ENCODE measurements around the gene ERRFI1.
A peak's percentile ranks its signal among the peaks of the same experiment; 100 is the strongest.

Gene ERRFI1

DNA sequence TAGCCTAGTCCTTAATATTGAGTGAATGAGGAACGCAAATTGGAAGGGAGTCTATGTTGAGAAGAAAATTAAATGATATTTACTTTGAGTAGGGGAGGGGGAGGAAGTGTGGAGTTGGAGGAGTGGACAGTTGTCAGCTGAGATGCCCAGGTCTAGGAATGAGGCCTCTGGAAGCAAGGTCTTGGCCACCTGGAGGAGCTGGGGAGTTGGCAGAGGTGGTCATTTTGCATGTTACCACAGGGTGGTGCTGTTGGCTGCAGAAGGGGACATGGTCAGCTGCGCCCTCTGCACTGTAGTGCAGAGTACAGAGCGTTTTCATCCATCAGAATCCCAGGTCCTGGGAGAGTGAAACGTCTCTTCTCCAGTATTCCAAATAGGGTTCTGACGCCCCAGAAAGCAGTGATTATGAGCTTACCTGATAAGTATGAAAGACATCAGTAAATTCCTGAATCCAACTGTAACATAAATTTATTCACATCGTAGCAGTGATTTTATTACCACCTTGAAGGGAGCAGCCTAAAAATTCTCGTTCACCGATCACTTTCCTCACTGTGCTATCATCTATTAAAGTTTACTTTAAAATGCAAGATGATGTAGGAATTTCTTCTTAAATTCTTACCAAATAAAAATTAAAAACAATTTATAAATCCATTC is 50.8 kb downstream of the ERRFI1 start:
- H3K4me3 ChIP-seq (ENCODE audit: low read length): no peak overlapping the region
- H3K9ac ChIP-seq (ENCODE audit: low read length): no peak overlapping the region
- no peaks in the 10 kb centered on the region for H4K20me1 ChIP-seq (ENCODE audit: insufficient read depth, low read length)
- H3K9me3 ChIP-seq (ENCODE audit: insufficient read depth, low read length): no peaks in the 10 kb centered on the region
- H2AFZ ChIP-seq (ENCODE audit: low read depth, low read length): no peak overlapping the region
- no peak overlapping the region for H3K27ac ChIP-seq (ENCODE audit: low read length)
- TF ChIP-seq, protein P1, sequence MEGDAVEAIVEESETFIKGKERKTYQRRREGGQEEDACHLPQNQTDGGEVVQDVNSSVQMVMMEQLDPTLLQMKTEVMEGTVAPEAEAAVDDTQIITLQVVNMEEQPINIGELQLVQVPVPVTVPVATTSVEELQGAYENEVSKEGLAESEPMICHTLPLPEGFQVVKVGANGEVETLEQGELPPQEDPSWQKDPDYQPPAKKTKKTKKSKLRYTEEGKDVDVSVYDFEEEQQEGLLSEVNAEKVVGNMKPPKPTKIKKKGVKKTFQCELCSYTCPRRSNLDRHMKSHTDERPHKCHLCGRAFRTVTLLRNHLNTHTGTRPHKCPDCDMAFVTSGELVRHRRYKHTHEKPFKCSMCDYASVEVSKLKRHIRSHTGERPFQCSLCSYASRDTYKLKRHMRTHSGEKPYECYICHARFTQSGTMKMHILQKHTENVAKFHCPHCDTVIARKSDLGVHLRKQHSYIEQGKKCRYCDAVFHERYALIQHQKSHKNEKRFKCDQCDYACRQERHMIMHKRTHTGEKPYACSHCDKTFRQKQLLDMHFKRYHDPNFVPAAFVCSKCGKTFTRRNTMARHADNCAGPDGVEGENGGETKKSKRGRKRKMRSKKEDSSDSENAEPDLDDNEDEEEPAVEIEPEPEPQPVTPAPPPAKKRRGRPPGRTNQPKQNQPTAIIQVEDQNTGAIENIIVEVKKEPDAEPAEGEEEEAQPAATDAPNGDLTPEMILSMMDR (IDR thresholded peaks at IDR 0.05; ENCODE audit: low read depth, low read length): peak; percentile 53
- no peak for TF ChIP-seq EZH2phosphoT487 (IDR thresholded peaks at IDR 0.05; ENCODE audit: low read depth)
- 0 out of 2 replicates have a peak, but pooled peaks cover 17% of the 10 kb centered on the region for H3K79me2 ChIP-seq (ENCODE audit: low read length)
- H3K4me2 ChIP-seq (ENCODE audit: low read length): no peak overlapping the region
- no peaks in the 10 kb centered on the region for H3K4me1 ChIP-seq (ENCODE audit: low read length)
- no peaks in the 10 kb centered on the region for H3K27me3 ChIP-seq (ENCODE audit: low read depth, low read length)
- H3K36me3 ChIP-seq (replicated peaks; ENCODE audit: low read depth, low read length): peaks cover 27% of the 10 kb centered on the region

DNA sequence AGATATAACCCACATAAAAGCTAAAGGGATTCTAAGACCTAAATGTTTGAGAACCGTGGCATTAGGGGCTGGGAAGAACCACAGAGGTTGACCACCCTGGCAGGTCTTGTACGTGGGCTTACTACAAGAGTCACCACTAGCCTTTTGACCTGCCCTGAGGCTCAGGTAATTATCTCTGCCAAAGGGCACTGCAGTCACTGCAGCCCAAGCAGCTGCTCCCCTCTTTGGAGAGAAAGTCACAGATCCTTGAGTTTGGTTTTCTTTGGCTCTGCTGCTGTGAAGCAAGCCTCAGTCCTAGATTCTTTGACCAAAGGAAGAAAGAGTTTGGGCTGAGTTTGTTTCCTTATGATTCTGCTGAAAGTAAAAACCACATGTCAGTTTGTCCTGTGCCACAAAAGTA is 53.0 kb downstream of the ERRFI1 start:
- Histone ChIP-seq H4K20me1 (ENCODE audit: insufficient read depth, low read length) (no peaks in the 10 kb centered on the region), H3K79me2 (ENCODE audit: low read length) (peaks cover 28% of the 10 kb centered on the region; the same call in 1 of the 2 replicates), H3K36me3 (replicated peaks; ENCODE audit: low read depth, low read length) (peaks cover 32% of the 10 kb centered on the region), H2AFZ (ENCODE audit: low read depth, low read length) (no peak overlapping the region), H3K4me2 (ENCODE audit: low read length) (no peak overlapping the region), H3K4me3 (ENCODE audit: low read length) (no peak overlapping the region), H3K27ac (ENCODE audit: low read length) (no peak overlapping the region), H3K9me3 (ENCODE audit: insufficient read depth, low read length) (no peaks in the 10 kb centered on the region), H3K4me1 (ENCODE audit: low read length) (no peaks in the 10 kb centered on the region), H3K9ac (ENCODE audit: low read length) (no peak overlapping the region), H3K27me3 (ENCODE audit: low read depth, low read length) (no peaks in the 10 kb centered on the region)
- TF ChIP-seq EZH2phosphoT487 (IDR thresholded peaks at IDR 0.05; ENCODE audit: low read depth): no peak
- TF ChIP-seq, protein P1 (IDR thresholded peaks at IDR 0.05; ENCODE audit: low read depth, low read length): no peak

DNA sequence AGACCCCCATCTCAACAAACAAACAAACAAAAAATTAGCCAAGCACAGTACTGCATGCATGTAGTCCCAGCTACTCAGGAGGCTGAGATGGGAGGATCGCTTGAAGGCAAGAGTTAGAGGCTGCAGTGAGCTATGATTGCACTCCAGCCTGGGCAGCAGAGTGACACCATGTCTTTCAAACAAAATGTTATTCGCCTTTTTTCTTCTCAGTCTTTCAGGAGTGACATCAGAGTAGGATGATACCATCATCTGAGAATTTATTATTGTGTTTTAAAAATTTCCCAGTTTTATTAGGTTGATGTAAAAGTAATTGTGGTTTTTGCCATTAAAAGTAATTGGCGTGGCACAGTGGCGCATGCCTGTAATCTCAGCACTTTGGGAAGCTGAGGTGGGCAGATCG is 53.8 kb downstream of the ERRFI1 start:
- TF ChIP-seq EZH2phosphoT487 (IDR thresholded peaks at IDR 0.05; ENCODE audit: low read depth): no peak
- TF ChIP-seq, protein P1 (IDR thresholded peaks at IDR 0.05; ENCODE audit: low read depth, low read length): no peak
- H3K4me2 ChIP-seq (ENCODE audit: low read length): no peak overlapping the region
- no peak overlapping the region for H3K27ac ChIP-seq (ENCODE audit: low read length)
- no peaks in the 10 kb centered on the region for H4K20me1 ChIP-seq (ENCODE audit: insufficient read depth, low read length)
- H3K9ac ChIP-seq (ENCODE audit: low read length): no peak overlapping the region
- H3K4me1 ChIP-seq (ENCODE audit: low read length): no peaks in the 10 kb centered on the region
- H3K79me2 ChIP-seq (ENCODE audit: low read length): peaks cover 35% of the 10 kb centered on the region
- H3K27me3 ChIP-seq (ENCODE audit: low read depth, low read length): no peaks in the 10 kb centered on the region
- H3K4me3 ChIP-seq (ENCODE audit: low read length): no peak overlapping the region
- no peak overlapping the region for H2AFZ ChIP-seq (ENCODE audit: low read depth, low read length)
- H3K36me3 ChIP-seq (replicated peaks; ENCODE audit: low read depth, low read length): peaks cover 36% of the 10 kb centered on the region
- H3K9me3 ChIP-seq (ENCODE audit: insufficient read depth, low read length): no peaks in the 10 kb centered on the region

DNA sequence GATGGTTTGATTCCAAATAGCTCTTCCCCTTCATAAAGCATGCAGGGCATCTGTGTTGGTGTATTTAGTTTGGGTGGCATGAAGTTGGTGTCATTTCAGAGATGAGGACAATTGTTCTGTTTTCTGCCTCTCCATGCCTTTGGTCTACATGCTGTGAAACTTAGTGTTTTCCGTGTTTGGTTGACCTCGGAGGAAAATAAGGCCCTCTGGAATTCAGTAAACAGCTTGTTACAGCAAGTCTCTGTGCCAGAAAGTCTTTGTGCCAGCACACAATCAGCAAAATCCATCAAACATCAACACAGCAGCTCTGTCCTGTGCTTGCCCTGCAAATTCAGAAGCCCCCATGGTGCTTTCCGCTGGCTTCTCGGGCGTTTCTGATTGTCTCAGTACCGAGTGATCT is 55.1 kb downstream of the ERRFI1 start:
- Histone ChIP-seq H3K27me3 (ENCODE audit: low read depth, low read length) (no peaks in the 10 kb centered on the region), H3K36me3 (replicated peaks; ENCODE audit: low read depth, low read length) (peaks cover 39% of the 10 kb centered on the region), H3K4me1 (ENCODE audit: low read length) (no peaks in the 10 kb centered on the region), H3K4me3 (ENCODE audit: low read length) (no peak overlapping the region), H3K4me2 (ENCODE audit: low read length) (no peak overlapping the region), H2AFZ (ENCODE audit: low read depth, low read length) (no peak overlapping the region), H4K20me1 (ENCODE audit: insufficient read depth, low read length) (no peaks in the 10 kb centered on the region), H3K9me3 (ENCODE audit: insufficient read depth, low read length) (no peaks in the 10 kb centered on the region), H3K9ac (ENCODE audit: low read length) (no peak overlapping the region), H3K27ac (ENCODE audit: low read length) (no peak overlapping the region), H3K79me2 (ENCODE audit: low read length) (peaks cover 48% of the 10 kb centered on the region)
- TF ChIP-seq, protein P1 (IDR thresholded peaks at IDR 0.05; ENCODE audit: low read depth, low read length): no peak
- TF ChIP-seq EZH2phosphoT487 (IDR thresholded peaks at IDR 0.05; ENCODE audit: low read depth): no peak
